Activated CD8-positive, alpha-beta memory T cell treated with anti-CD3 and anti-CD28 coated beads for 36 hours (primary cell): ENCODE measurements around the gene HPSE. TPM values are rescaled to one million over a fixed set of nuclear protein-coding genes. Genes with fewer than 3 reads are reported as not detected.

Experiments
- CTCF ChIA-PET: fragments of 350-600 bp; sonication (Branson Sonifier 250); formaldehyde crosslinking; loops from one replicate; lab custom pipeline; 2021; ENCODE audit warnings: antibody characterized with exemption; lab: Charles Lee
- POLR2A ChIA-PET: fragments of 350-600 bp; sonication (Branson Sonifier 250); formaldehyde crosslinking; loops from one replicate; lab custom pipeline; 2021; ENCODE audit warnings: antibody characterized with exemption; lab: Charles Lee
- total RNA-seq, 2 experiments: library from RNA; stranded (reverse); gene quantifications; one replicate each; pipeline ENCODE4 v1.2.3, GENCODE V29; 2021

HPSE gene
- total RNA-seq = 1 to 10 TPM; 7.1 to 7.6 TPM

- ChIA-PET POLR2A (no interaction called here), CTCF (interaction anchor here (0.6 kb wide), 1 partner anchor 96 kb away, joined by 3 read pairs; no protein-coding TSS in a partner anchor)
These were observed at the start of gene HPSE for GRCh38 chr4:83334425-83335241. TSS of gene HPSE (minus strand) at chr4:83334848. CDS start at chr4:83334782, 66 bp downstream.

DNA sequence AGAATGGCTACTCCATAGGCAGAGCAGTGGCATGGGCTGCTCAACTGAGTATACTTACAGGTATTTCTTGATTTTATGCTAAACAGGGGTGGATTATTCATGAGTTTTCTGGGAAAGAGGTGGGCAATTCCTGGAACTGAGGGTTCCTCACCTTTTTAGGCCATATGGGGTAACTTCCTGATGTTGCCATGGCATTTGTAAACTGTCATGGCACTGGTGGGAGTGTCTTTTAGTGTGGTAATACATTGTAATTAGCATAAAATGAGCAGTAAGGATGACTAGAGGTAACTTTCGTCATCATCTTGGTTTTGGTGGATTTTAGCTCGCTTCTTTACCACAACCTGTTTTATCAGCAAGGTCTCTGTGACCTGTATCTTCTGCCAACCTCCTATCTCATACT lies 48.2 kb upstream of the HPSE start:
- POLR2A ChIA-PET = no interaction called here
- CTCF ChIA-PET = no interaction called here

GRCh38 chr4:83381173-83381572 lies 46.5 kb upstream of the HPSE start:
- ChIA-PET CTCF (no interaction called here), POLR2A (no interaction called here)

DNA sequence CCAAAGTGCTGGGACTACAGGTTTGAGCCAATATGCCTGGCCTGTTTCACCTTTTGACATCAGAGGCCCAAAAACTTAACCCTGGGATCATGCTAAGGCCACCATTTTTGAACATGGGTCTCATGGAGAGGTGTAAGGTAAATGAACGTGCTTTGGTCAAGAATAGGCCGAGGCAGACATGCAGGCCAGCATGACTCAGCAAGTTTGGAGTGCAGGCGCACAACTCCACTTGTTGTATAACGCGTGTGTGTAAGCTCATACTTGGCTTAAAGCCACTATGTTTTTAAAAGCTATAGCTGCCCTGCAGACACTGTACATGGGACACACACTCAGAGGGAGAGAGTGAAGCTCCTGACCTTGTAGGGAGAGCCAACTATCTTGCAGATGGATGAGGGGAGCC lies 43.8 kb upstream of the HPSE start:
- CTCF ChIA-PET = interaction anchor here (0.5 to 1.1 kb wide), 2 partner anchors 15 to 19 kb away, joined by 4 read pairs; no protein-coding TSS in a partner anchor
- POLR2A ChIA-PET = no interaction called here

DNA sequence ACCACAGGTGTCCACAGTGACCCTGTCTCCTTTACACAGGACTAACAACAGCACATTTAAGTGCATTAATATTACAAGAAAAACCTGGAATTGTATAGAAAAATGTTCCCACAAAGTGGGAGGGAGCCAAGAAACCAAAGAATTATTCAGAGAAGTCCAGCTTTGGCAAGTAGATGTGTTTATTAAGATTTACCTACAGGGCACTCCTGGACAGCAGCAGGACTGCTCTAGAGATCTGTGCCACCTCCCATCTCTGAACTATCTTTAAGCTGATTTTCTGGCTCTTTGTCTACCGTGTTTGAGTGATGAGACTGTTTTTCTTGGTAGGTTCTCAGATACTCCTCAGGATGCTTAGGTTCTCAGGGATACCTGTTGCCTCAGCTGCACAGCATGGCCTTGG lies 38.3 kb upstream of the HPSE start:
- CTCF ChIA-PET = no interaction called here
- POLR2A ChIA-PET = no interaction called here

DNA sequence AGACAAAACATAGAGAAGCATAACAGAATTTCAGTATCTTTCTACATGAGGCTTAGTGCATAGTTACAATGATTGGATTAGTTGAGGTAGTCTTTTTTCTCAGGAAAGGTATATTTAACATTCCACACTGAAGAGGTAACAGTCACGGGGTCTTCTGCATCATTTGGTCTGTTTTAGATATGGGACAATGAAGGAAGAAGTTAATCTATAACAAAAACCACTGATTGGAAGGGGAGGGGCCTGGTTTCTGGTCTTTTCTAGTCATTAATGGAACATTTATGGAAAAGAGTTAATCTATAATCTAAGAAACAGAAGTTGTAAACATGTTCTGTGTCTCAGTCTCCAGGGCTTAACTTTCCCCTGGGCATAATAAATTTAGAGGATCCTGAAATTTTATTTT lies 37.3 kb upstream of the HPSE start:
- CTCF ChIA-PET = interaction anchor here (0.6 kb wide), 1 partner anchor 59 kb away, joined by 4 read pairs; no protein-coding TSS in a partner anchor
- POLR2A ChIA-PET = no interaction called here

DNA sequence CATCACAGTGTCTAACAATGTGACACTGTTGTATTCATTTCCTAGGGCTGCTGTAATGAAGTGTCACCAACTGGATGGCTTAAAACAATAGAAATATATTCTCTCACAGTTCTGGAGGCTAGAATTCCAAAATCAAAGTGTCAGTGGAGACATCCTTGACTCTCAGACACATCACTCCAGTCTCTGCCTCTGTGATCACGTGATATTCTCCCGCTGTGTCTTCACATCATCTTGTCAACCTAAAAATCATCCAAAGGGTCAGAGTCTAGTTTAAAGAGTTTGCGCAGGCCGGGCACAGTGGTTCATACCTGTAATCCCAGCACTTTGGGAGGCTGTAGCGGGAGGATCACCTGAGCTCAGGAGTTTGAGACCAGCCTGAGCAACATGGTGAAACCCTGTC lies 36.6 kb upstream of the HPSE start:
- POLR2A ChIA-PET = no interaction called here
- CTCF ChIA-PET = interaction anchor here (0.9 kb wide), 1 partner anchor 16 kb away, joined by 3 read pairs; no protein-coding TSS in a partner anchor

DNA sequence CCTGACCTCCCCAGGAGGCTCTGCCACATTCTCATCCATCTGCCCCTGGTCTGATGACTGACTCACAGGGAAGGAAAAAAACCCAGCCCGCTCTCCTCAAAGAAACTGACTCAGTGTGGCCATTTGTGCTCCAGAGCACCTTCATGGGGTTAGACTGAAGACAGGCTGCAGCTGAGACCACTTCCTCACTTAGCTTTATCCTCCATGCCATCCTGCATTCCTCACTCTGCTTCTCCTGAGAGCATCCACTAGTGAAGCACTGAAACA lies 35.9 kb upstream of the HPSE start:
- POLR2A ChIA-PET = no interaction called here
- CTCF ChIA-PET = interaction anchor here (0.9 kb wide), 1 partner anchor 16 kb away, joined by 3 read pairs; no protein-coding TSS in a partner anchor

GRCh38 chr4:83369831-83370639 lies 35.4 kb upstream of the HPSE start:
- ChIA-PET CTCF (no interaction called here), POLR2A (no interaction called here)

- ChIA-PET CTCF (interaction anchor here (0.6 to 0.8 kb wide), 4 partner anchors 58 to 458 kb away, joined by 3 to 5 read pairs (median 4); no protein-coding TSS in a partner anchor), POLR2A (no interaction called here)
These were observed 29.7 kb upstream of the HPSE start for GRCh38 chr4:83364312-83364711.

GRCh38 chr4:83362492-83363329 lies 28.1 kb upstream of the HPSE start:
- ChIA-PET POLR2A (no interaction called here), CTCF (interaction anchor here (1.5 kb wide), 1 partner anchor 16 kb away, joined by 4 read pairs; no protein-coding TSS in a partner anchor)

GRCh38 chr4:83361416-83362103 lies 26.9 kb upstream of the HPSE start:
- ChIA-PET POLR2A (no interaction called here), CTCF (no interaction called here)

- POLR2A ChIA-PET = no interaction called here
- CTCF ChIA-PET = no interaction called here
These were observed 25.4 kb upstream of the HPSE start for GRCh38 chr4:83360018-83360417.

- CTCF ChIA-PET = no interaction called here
These were observed 23.8 kb upstream of the HPSE start for GRCh38 chr4:83358410-83358809.

GRCh38 chr4:83356899-83357661 lies 22.4 kb upstream of the HPSE start:
- ChIA-PET CTCF (interaction anchor here (0.7 to 1.1 kb wide), 3 partner anchors 16 to 244 kb away, joined by 3 to 4 read pairs (median 3); no protein-coding TSS in a partner anchor), POLR2A (interaction anchor here (0.7 to 1.4 kb wide), 3 partner anchors 73 to 244 kb away, joined by 3 to 7 read pairs (median 3); partner anchors contain the start of genes COQ2, HELQ and MRPS18C)

More at GRCh38 chr4:83358410-83358809, 23.8 kb upstream of the HPSE start:
- POLR2A ChIA-PET = no interaction called here

GRCh38 chr4:83353516-83353915 lies 18.9 kb upstream of the HPSE start:
- ChIA-PET POLR2A (no interaction called here), CTCF (no interaction called here)

DNA sequence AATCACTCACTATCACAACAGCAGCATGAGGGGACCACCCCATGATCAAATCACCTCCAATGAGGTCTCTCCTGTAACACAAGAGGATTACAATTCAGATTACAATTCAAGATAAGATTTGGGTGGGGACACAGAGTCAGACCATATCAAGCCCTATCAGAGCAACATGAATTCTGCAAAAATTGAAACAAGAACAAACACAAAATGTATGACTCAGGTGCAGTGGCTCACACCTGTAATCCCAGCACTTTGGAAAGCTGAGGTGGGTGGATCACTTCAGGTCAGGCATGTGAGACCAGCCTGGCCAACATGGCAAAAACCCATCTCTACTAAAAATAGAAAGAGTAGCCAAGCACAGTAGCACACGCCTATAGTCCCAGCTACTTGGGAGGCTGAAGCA lies 13.4 kb upstream of the HPSE start:
- POLR2A ChIA-PET = no interaction called here
- CTCF ChIA-PET = no interaction called here

- POLR2A ChIA-PET = no interaction called here
- CTCF ChIA-PET = no interaction called here
These were observed 7.8 kb upstream of the HPSE start for GRCh38 chr4:83342476-83342875.
